ENCODE measurements around the gene ERGIC1. TPM values are rescaled to one million over a fixed set of nuclear protein-coding genes. Genes with fewer than 3 reads are reported as not detected.

The ERGIC1 gene
- total RNA-seq, 1 donor from 2014 or later = 201 TPM

DNA sequence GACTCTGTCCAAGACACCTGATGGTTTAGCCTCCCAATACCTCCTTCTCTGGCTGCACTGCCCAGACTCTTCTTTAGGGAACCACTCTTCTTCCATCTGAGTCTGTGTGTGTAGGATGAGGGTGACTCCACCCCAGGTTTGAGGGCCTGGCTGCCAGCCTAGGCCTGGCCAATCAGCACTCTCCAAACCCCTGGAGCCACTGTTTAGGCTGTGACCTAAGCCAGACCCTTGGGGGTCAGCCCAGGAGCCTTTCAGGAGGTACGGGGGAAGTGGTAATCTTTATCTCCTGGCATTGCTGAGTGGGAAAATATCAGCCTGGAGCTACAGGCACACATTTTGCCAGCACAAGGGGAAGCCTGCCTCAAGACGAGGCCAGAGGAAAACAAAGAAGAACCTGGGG, 6.2 kb upstream of the ERGIC1 start:
- no peak for DNase-seq (ENCODE audit: low spot score)

DNA sequence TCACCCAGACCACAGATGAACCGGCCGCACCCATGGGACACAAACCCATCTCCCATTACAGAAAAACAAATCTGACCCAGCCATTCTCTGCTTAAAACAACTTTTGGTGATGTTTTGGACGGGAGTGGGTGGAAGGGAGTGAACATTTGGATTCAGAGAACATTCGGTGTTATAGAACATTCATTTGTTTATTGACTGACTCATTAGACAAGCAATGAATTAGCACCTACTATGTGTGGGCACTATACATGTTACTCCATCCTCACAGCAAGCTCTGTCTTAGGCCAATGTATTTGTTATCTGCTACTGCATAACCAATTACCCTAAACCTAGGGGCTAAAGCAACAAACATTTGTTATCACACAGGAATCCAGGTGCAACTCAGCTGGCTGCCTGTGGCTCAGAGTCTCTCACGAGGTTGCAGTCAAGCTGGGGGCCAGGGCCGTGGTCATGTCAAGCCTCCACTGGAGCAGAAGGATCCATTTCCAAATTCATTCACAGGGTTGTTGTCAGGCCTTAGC, 5.1 kb upstream of the ERGIC1 start:
- no peak for DNase-seq (ENCODE audit: low spot score)

DNA sequence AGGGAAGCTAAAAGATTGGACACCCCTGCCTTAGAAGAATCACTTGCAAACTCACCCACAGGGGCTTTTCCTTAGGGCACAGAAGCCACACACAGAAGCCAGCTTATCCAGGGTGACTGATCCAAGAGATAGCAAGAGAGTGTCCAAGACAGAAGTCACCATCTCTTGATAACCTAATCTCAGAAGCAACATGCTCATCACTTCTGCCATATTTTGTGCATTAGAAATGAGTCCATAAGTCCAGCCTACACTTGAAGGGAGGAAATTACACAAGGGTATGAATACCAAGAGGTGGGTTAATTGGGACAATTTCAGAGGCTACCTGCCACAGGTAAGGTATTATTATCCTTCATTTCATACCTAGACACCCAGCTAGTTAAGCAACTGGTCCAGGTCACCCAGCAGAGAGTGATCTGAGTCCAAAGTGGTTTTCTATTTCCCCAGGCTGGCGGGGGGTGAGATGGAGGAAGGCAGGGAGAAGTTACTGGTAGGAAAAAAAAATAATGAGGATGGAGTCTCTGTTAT, 3.7 kb upstream of the ERGIC1 start:
- no peak for DNase-seq (ENCODE audit: low spot score)

DNA sequence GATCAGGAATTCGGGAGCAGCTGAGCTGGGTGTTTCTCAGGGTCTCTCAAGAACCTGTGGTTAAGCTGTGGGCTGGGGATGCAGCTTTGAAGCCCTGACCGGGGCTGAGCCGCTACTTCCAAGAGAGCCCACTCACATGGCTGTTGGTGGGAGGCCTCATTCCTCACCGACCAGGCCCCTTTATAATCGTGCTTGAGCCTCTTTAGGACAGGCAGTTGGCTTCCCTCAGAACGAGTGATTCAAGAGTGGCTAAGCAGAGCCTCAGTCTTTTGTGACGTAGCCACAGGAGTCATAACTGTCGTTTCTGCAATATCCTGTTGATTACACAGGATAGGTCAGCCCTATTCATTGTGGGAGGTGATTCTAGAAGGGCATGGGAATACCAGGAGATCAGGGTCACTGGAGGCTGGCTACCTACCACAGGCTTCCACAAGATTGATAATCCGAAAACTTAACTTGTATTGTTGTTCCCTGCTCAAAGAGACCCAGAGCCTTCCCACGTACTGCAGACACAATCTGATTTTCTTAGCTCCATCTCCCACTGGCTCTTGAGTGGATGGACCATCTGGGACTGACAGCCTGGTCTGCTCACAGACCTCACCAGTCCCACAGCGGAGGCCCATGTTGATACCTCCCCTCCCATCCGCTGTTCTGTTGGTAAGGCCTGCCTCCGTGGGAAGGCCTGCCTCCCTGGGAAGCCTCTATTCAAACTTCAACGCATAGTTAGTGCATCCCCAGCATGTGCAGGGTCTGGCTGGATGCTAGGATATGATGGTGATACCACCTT, 3.0 kb upstream of the ERGIC1 start:
- DNase-seq (ENCODE audit: low spot score) = no peak

DNA sequence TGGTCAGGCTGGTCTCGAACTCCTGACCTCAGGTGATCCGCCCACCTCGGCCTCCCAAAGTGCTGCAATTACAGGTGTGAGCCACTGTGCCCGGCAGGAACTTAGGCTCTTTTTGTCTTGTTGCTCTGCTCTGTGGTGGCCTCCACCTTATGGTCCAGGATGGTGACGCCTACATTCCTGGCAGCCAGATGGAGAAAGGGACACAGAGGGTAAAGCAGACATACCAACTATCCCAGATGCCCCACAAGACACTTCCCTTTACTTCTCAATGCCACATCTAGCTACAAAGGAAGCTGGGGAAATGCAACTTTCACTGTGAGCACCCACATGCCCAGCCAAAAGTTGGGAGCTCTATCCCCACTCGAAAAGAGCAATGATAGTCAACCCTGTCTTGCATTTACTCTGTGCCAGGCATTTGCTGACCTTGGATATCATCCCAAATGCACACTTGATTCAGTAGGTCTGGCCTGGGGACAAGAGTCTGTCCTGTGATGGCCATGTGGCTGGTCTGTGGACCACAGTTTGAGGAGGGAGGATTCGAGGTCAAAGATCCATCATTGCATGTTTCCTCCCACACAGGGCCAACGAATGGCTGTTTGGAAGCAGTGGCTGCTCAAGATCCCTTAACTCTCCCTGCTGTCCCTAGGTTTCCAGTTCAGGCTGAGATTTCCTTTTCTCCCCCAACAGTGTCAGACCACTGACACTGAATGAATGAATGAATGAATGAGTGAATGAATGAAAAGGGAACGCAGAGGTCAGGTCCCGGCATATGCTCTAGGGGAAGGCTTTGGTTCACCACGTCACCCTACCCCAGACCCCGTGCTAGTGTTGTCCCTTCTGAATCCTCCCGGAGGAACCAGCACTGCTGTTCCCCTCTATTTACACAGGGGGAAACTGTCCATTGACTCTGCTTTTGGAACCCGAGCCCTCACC, 1.4 kb upstream of the ERGIC1 start:
- DNase-seq (ENCODE audit: low spot score) = no peak

DNA sequence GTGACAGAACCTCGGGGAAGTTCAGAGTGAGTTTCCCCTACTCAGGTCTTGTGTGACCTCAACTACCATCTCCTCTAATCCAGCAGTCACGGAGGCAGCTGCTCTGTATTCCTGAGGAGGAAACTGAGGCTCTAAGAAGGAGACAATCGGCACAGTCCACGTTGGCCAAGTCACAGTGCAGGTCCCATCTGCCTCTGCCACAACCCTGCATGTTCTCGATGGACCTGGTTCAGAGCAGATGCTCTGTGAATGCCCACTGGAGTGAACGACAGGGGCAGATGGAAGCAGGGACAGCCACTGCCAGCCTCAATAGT, 722 bp upstream of the ERGIC1 start:
- no peak for DNase-seq (ENCODE audit: low spot score)

DNA sequence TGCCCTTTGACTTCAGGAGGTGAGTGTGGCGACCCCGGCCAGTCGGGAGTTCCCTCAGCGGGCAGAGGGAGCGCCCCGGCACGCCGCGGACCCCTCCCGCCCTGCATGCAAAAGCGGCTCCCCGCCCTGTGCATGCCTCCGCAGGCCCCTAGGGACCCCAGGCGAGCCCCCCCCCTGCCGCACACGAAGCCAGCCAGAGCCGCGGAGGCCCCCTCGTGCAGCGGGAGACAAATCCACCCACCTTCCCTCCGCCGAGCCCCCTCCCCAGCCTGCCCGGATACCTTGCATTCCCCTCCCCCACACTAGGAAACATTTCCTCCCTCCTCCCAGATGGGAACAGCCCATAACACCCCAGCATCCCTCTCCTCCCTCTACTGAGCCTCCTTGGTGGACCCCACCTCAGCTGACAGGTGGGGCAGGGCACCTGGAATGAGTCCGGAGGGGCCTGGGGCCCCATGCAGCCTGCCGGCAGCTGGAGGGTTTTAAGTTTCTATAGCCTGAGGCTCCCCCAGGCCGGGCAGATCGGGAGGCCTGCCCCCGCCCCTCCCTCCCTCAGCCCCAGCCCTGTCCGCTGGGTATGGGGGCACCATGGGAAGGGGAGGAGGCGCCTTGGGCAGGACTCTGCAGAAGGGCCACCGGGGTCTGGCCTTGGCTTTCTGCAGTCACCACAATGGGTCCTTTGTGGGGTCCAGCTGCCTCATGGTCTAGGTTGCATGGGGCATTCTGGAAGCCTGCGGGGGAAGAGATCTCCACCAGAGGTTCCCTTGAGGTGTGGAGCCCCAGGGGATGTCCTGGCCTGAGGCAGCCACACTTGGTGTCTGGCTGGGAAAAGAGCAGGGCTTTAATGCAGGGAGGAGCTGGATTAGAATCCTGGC, 601 bp downstream of the ERGIC1 start:
- no peak for DNase-seq (ENCODE audit: low spot score)

DNA sequence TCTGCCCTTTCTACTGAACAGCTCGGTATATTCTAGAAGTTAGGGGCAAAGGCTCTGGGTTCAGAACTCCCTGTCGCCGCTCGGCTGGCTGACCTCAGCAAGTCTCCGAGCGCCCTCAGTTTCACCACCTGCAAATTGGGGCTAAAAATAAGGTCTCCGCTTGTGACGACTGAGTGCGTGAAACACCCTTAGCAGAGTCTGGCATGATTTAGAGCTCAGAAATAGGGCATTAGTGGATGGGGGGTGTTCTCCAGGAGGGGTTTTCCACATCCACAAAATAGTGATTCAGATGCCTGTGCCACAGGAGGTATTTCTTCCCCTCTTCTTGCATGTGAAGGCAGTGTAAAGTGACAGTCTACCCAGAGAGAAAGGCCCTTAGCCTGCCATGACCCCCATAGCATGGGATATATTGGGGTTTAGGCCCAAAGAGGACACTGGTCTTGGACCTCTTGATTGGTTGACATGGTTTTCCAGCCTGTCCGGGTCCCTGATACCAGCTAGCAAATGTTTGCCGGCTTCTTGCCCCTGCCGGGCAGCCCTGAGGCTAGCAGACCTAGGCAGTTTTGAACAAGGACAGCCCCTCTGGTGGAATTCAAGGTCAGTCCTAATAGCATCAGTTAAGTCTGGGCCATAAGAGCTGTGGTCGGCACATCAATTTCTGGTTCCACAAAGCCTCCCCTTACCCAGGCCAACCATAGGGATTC, 1.4 kb downstream of the ERGIC1 start:
- no peak for DNase-seq (ENCODE audit: low spot score)

DNA sequence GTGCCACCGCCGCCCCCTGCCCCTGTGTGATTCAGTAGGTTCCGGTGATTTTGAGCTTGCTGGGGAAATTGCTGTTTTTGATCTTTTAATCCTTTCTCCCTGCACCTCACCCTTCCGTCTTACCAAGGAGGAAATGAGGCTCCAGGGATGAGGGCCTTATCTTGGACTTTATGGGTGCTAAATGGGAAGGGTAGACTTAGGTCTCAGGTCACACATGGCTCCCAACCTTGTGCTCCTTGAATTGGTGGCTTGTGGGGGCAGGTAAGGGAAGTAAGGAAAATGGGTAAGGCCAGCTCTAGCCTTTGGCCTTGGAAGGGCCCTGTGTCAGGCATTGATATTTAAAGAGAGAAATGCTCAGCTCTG, 1.9 kb downstream of the ERGIC1 start:
- no peak for DNase-seq (ENCODE audit: low spot score)

DNA sequence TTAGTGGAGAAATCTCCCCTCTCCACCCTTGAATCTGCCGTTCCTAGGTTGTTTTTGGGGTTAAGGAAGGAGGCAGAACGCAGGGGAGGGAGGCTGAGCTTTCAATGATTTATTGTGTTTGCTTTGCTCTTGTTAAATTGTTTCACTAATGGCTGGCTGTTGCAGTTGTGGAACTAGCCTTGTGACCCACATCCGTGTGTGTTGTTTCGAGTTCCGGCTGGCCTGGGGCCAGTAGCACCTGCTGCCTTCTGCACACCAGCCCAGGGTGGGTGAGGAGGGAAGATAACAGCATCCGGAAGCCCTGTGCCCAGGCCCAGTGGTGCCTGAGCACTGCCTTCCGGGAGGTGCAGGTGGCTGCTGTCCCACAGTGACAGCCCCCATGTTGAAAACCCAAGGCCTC, 3.6 kb downstream of the ERGIC1 start:
- no peak for DNase-seq (ENCODE audit: low spot score)

DNA sequence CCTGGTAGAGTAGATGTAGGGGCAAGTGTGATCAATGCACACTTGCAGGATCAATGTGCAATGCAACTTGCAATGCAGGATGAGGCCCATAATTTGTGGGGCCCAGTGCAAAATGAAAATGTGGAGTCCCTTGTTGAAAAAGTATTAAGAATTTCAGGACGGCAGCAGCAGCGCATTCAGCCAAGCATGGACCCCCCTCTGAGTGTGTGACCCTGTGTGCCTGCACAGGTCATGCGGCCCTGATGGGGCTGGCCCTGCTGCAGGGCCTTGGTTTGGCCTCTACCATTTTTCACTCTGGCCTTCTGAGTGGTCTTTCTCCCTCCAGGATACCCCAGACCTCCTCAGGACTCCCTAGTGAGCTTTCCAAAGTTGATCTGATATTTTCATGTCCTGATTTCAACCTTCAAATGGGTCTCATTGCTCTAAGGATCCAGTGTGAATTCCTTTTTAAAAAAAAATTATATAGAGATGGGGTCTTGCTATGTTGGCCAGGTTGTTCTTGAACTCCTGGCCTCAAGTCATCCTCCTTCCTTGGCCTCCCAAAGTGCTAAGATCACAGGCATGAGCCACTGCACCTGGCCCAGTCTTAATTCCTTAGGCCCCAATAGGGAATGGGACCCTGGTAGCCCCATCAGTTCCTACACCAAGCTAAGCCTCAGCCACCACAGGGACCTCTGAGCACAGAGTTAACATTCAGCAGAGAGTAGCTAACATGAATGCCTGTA, 4.3 kb downstream of the ERGIC1 start:
- DNase-seq (ENCODE audit: low spot score) = no peak

DNA sequence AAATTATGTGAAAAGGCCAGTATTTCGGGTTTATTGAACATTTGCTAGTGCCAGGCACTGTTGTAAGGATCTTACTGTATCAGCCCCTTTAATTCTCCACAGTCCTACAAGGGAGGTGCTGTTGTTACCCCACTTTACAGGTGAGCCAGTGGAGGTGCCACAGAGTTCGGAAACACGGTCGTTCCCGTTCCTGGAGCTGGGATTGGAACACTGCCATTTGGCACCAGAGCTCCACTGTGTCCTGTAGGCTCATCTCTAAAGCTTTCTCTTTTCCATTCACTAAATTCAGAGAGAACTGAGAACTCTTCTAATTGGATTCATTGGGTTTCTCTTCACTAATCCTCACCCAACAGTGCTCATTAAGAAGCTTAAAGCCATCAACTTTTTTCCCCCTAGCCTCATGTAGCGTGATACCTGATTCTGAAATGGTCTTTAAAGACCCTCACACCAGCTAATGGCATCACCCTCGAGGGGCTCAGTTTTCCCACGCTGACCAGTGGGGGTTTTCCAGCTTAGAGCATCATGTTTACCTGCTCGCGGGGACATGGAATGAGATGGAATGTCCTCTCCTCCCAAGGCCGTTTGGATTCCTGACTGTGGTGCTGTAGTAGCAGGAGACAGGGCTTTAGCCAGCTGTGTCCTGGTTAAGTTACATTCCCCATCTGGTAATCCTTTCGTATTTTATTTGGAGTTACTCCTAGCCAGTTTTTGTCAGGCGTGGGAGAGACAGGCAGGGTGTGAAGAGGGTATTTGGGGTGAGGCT, 5.8 kb downstream of the ERGIC1 start:
- DNase-seq (ENCODE audit: low spot score) = no peak

DNA sequence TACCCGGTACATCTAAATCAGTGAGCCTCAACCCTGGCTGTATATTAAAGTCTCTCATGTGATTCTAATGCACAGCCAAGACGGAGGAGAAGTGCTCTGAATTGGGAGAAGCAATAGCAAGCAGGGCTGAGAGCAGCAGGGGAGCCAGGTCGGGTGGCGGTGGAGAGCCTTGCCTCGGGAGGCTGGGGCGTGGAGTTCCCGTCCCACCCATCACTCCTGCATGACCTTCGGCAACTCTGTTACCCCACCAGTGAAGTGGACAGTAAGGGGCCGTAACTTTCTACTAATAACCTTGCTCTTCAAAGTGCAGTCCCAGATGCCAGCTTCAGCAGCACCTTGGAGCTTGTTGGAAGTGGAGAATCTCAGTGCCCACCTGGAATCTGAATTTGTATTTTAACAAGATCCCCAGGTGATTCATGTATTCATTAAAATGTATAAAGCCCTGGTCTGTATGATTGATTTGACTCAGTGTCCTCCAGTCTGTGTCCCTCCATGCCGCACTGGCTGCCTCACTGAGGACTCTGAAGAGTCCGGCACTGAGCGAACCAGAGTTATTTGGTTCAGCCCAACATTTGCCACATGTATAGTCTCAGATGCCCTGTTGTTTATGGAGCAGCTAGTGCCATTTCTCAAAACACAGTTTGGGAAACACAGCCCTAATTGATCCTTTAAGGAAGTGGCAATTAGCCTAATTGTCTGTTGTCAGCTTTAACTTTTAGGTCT, 6.5 kb downstream of the ERGIC1 start:
- DNase-seq (ENCODE audit: low spot score) = no peak

DNA sequence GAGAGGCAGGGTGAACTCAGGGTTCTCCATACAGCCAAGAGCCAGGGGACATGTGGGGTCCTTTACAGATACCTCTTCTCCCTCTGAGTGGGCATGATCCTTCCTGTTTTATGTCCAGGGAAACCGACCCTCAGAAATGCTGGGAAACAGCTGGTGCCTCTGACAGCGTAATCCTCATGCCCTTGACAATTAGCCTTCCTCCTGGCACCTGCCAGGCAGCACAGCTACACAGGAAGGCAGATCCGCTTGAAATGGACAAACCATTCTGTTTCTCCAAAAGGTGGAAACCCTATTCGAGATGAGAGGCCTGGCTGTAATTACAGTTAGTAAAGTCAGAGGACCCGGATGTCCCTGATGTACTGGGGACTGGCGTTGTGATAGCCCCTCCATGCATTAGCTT, 7.2 kb downstream of the ERGIC1 start:
- no peak for DNase-seq (ENCODE audit: low spot score)

DNA sequence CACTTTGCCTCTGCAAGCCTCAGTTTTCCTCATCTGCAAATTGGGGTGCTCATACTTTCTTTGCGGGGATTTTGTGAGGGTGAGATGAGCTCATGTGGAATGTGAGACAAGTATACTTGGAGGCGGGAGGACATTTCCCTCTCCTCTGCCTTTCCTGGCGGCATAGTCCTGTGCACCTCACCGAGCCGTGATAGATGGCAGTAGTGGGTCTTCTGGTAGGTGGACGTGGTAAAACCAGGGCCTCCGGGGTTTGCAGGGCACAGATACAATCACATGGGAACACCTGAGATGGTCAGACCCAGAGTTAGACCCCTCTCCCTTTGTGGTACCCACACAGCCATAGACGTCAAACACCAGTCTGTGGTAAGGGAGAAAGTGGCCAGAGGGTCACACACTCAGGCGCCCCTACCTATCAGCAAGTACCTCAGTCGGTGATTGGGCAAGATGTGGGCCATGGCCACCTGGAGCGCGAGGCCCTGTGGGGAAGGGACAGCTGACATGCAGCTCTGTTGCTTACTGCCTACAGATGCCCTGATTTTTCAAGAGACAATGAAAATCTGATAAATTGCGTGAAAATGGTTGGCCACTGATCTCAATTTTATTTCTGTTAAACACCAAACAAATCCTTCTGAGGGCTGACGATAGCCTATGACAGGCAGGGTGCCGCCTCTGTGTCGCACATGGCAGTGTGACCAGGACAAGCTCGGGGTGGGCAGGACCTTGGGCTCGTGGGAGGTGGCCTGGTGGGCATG, 9.9 kb downstream of the ERGIC1 start:
- no peak for DNase-seq (ENCODE audit: low spot score)

DNA sequence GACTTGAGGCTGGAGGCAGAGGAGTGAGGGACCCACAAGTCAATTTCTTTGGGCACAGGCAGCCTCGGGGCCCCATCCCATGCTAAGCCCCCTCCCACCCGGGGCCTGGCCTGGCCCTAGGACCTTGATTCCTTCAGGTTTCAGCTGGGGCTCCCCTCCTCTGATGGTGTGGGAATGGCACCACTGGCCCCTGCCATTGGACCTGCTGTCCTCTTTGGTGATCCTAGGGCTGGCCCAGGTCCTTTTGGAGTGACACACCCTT, 10.5 kb downstream of the ERGIC1 start:
- DNase-seq (ENCODE audit: low spot score) = no peak

DNA sequence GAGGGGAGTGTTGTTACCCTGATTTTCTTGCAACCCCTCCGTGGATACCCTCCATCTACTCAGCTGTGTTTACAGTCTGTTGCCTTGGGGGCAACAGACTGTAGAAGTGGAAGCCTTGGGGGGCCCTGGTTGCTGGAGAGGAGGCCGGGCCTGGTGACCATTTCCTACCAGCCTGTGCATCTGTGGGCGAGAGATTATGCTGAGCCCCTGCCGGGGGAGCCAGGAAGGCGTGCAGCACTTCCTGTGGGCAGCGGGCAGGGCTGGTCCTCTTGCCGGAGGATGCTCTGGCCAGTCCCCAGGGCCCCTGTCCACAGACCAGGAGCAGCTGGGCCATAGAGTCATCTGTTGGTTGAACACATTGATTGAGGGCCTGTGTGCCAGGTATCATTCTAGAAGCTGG, 11.1 kb downstream of the ERGIC1 start:
- no peak for DNase-seq (ENCODE audit: low spot score)

DNA sequence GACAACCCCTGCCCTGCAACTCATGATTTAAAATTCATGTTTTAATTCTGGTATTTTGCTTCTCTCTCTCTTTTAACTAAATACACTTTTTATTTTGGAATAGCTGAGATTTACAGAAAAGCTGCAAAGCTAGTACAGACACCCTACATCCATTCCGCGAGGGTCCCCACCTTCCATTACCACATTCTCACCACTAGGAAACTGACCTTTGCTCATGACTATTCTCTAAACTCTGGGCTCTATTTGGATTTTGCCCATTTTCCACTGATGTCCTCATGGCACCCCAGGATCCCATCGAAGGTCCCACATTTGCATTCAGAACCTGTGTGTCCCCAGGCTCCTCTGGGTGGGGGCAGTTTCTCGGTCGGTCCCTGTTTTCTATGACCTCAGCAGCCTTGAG, 11.5 kb downstream of the ERGIC1 start:
- no peak for DNase-seq (ENCODE audit: low spot score)

Data from mesenteric fat pad (tissue), 1 donor.